Effector CD4-positive, alpha-beta T cell (primary cell): ENCODE results near the gene COL17A1.

ENCODE experiments used
- DNase-seq: peaks from one replicate; pipeline ENCODE4 v3.0.0-alpha.2; 2020

COL17A1 gene

GRCh38 chr10:104096692-104097091 is 11.0 kb upstream of the COL17A1 start:
- DNase-seq: no peak

- no peak for DNase-seq
Observed at GRCh38 chr10:104092749-104093148, 7.1 kb upstream of the COL17A1 start.

DNA sequence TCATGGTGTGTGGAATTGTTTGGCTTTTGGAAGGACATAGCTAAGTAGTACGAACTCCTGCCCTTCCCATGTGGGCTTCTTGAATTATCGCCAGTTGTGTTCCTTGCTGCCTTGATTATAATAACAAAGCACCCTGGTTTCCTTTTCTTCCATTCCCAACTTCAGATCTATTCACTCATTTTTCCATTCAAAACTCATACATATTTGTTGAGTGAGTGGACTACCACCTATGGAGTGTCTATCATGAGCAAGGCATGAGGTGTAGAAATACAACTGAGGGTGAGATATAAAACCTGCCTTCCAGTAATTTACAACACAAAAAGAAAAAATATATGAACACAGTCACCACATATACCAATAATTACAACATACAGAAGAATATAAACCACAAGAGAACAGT is 4.9 kb upstream of the COL17A1 start:
- no peak for DNase-seq

GRCh38 chr10:104089621-104090020 is 3.9 kb upstream of the COL17A1 start:
- DNase-seq: no peak

- DNase-seq: no peak
Observed at GRCh38 chr10:104088239-104088638, 2.6 kb upstream of the COL17A1 start.

DNA sequence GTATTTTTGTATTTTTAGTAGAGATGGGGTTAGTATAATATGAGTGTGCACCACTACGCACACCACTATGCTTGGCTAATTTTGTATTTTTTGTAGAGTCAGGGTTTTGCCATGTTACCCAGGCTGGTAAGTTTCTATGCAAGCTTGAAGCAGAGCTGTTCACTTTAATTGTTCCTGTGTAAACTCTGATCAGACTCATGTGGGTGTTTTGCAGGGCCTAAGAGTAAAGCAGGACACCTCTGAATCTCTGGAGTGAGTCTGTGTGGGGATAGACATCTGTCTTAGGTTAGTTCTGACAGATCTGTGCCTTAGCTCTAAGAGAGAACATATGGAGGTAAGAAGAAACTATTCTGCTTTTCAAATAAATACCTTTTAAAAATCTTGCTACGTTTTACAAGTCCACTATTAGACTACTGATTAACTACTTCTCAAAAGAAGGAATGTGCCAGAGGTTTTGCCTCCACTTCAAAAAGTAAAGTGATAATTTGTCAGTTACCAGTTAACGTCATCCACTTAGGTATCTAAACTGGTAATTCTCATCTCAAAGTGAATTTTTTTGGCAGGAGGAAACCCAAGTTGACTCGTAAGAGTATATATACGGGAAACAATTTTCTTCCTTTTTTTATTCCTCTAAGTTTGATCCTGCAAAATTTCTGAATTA is 1.1 kb downstream of the COL17A1 start:
- DNase-seq: no peak

DNA sequence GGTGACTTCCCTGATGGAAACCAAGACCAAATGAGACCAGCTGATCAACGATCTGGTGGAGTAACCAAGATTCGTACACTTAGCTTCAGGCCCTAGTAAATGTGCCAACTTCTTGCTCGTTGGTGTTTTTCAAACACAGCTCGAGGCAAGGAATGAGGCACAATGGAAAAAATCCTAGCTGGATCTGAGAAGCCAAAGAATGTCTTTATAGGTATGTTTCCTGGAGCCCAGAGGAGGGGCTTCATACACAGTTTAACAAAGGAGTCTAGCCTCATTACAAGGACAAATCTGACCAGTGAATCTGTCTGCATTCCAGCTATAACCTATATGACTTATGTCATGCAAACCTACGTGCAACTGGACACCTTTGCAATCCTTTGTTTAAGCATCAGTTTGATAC is 3.7 kb downstream of the COL17A1 start:
- DNase-seq: no peak

GRCh38 chr10:104080762-104081161 is 4.9 kb downstream of the COL17A1 start:
- no peak for DNase-seq

- DNase-seq: no peak
Observed at GRCh38 chr10:104077663-104078151, 8.0 kb downstream of the COL17A1 start.

DNA sequence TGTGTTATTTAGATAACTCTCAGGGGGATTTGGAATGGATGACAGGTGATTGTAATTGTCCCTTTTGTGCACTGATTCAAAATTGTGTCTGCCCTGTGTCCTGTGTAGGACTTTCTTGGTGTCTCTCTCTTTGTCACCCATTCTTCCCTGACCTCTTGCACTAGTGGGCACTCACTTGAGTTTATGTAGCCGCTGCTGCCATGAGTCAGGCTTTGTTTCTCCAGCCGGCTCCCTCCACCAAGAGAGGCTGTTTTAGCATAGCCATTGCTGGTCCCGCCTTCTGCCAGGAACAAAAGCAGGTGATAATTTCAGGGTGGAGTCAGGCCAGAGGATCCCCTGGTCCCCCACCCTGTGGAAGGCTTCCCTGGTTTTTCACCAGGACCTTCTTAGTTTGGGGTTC is 8.4 kb downstream of the COL17A1 start:
- DNase-seq: no peak

GRCh38 chr10:104076743-104077160 is 8.9 kb downstream of the COL17A1 start:
- no peak for DNase-seq

GRCh38 chr10:104074505-104074904 is 11.2 kb downstream of the COL17A1 start:
- DNase-seq: no peak

- DNase-seq: no peak
Observed at GRCh38 chr10:104072786-104073185, 12.9 kb downstream of the COL17A1 start.

DNA sequence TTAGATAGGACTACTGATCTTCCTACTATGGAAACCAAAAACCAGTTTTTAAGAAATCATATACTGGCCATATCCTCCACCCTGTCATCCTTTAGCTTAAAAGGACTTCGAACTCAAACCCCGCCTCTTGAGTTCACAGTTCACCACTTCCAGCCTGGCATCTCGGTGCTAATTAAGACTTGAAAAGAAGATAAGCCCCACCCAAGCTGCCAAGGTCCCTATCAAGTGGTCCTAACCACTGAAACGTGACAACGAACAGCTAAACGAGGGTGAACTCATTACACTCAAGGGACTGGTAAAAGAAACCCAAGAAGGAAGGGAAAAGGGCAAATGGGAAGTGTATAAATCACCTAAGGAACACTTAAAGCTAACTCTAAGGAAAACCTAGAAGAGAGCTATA is 16.1 kb downstream of the COL17A1 start:
- no peak for DNase-seq

DNA sequence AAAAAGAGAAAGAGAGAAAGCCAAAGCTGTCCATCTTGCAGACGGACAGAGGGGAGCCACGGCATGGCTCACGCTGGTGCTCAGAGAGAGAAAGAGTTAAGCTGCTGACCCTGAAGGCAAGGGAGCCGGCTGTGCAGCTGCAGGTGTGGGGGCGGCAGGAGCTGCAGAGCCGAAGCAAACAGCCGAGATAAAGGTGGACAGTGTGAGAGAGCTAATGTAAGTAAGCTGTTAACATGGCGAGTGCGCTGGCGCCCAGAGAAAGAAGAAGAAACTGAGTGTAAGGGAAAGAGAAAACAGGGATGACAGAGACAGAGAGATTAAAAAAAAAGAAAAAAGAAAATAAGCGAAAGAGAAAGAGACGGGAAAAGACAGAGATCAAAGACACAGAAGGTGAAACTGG is 18.2 kb downstream of the COL17A1 start:
- DNase-seq: no peak

DNA sequence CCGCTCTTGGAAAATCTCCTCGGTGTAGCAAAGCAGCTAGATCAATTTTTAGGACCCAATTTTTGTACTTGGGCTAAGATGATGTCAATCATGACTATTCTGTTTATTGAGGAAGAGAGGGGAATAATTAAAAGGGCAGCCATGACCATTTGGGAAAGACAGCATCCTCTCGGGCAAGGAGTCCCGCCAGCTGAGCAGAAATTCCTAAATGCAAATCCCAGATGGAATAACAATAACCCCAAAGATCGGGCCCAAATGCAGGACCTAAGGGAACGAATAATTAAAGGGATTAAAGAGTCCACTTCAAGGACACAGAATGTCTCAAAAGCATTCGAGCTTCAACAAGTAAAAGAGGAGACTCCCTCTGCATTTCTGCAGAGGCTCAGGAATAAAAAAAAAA is 18.7 kb downstream of the COL17A1 start:
- no peak for DNase-seq

DNA sequence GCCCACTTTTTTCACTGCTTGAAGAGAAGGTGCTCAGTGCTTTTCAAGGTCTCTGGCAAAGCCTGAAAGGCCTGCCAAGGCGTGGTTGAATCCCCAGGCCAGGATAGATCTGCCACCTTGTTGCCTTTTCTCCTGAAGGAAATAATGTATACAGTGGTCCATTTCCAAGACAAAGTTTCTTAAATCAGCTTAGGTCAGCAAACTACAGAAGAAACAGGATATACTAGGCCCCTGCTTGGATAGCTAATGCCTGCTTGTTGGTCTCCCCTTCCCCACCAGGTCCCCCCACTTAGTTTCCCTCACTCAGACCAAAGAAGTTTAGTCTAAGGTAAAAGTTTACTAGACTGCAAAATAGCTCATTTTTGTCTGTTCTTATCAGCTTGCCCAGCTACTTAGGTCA is 19.9 kb downstream of the COL17A1 start:
- DNase-seq: no peak

DNA sequence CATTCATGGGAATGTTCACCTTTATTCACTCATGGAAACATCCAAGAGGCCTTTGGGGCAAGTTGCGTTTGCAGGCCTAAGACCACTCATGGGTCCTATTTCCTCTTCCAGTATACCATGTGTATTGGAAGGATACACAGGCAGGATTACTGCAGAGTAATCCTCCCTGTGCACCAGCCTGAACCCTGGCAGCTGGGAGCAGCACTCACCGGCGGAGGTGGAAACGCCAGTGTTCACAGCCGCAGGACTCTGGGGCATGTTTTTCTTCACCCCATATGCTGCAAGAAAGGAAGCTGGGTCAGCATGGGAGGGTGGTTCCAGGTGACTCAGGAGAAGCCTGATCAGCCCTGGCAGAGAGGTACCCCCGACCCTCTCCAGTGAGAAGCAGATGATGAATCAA is 24.5 kb downstream of the COL17A1 start:
- DNase-seq: no peak

DNA sequence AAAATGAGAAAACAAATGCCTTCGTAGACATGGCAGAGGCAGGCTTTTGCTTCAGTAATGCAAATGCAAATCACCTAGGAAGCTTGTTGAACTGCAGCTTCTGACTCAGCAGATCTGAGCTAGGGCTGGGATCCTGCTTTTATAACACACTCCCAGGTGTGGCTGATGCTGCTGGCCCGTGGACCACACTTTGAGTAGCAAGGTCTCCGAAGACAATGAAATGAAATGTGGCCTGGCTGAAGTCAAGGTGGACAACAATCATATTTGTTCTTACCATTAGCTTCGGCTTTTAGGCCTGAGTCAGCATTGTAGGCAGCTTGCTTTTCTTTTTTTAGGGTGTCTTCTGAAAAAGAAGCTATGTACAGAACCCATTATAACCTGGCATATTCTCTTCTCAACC is 26.3 kb downstream of the COL17A1 start:
- DNase-seq: no peak

DNA sequence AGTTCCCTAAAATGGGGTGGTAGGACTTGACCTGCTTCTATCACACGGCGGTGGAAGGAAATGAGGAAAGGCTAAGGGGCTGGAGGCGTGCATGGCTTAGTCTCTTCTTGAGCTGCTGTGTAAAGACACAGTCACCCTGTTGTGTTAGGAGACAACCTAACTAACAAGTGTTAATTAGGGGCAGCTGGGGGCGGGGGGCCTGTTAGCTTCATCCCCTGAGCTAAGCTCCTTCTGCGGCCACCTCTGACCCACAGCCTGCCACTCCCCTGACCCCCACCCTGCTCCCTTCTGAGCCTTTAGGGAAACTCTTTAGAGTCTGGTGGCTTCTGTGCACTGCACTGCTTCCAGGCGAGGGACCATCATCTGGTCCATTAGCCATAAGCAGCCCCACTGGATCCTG is 28.0 kb downstream of the COL17A1 start:
- DNase-seq: no peak

- DNase-seq: no peak
Observed at GRCh38 chr10:104056619-104057273, 28.9 kb downstream of the COL17A1 start.

DNA sequence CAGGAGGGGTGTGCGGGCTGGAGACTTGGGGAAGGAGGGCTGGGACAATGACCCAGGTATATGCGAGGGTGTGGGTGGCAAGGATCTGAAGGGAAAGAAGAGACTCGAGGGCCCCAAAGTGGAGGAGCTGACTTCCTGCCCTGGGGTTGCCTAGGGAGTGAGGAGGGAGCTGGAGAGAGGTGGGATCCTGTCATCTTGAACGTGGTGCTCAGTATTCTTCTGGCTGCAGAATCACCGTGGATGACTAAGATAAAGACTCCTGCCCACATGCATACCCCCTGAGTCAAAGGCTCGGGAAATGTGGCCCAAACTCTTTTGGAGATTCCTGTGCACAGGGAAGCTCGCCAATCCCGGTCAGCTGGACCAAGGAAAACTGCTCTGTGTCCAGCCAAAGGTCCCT is 31.2 kb downstream of the COL17A1 start:
- no peak for DNase-seq

GRCh38 chr10:104053201-104053600 is 32.5 kb downstream of the COL17A1 start:
- DNase-seq: no peak

GRCh38 chr10:104052431-104052830 is 33.2 kb downstream of the COL17A1 start:
- no peak for DNase-seq
